Measurements from ENCODE around the gene HS3ST6.

DNA sequence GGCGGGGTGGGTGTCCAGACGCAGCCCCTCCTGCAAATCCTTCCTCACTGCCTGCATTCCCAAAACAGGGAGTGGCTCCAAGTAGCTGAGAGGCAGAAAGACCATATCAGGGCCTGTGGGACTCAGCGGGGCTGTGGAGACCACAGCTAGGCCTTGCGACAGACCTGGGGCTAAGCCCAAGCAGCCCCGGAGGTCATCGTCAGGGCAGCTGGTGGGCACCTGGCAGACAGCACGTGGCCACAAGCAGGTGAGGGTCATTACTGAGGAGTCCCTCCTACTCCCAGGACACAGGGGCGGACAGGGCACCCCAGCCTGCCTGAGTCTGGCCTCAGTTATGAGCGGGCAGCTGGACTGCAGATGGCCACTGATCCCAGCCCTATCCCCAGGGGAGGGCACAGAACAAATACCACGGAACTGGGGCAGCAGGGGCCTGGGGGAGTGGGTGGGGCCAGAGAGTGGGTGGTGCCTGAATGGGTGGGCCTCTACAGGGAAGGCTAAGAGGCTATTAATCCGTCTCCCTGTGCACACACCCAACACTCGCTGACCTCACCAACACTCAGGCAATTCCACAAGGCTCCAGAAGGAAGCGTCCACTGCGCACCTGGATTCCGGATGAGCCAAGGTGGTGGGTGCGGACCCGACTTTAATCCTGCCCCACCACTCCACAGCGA, 8.5 kb downstream of the HS3ST6 start:
- TF ChIP-seq ZSCAN20 (CRISPR knock-in tag; IDR thresholded peaks at IDR 0.05; ENCODE audit: borderline replicate concordance), result no peak
- TF ChIP-seq PHF21A (CRISPR knock-in tag; IDR thresholded peaks at IDR 0.05), result no peak
- TF ChIP-seq RAD21 (CRISPR knock-in tag; IDR thresholded peaks at IDR 0.05), result no peak
- no peak for TF ChIP-seq PLSCR1 (CRISPR knock-in tag; IDR thresholded peaks at IDR 0.05; ENCODE audit: borderline replicate concordance)
- no peak for TF ChIP-seq TAF1 (CRISPR knock-in tag; IDR thresholded peaks at IDR 0.05)
